Activated CD4-positive, alpha-beta memory T cell treated with anti-CD3 and anti-CD28 coated beads for 36 hours (primary cell): ENCODE data around the gene ZEB2. TPM values are rescaled to one million over a fixed set of nuclear protein-coding genes. Genes with fewer than 3 reads are reported as not detected.

ENCODE experiments used
- CTCF ChIA-PET: fragments of 350-600 bp; sonication (Branson Sonifier 250); formaldehyde crosslinking; loops from one replicate; lab custom pipeline; 2021; ENCODE audit warnings: antibody characterized with exemption, inconsistent platforms; lab: Charles Lee
- POLR2A ChIA-PET: fragments of 350-600 bp; sonication (Branson Sonifier 250); formaldehyde crosslinking; loops from one replicate; lab custom pipeline; 2021; ENCODE audit warnings: antibody characterized with exemption; lab: Charles Lee
- DNase-seq: peaks from one replicate; pipeline ENCODE4 v3.0.0-alpha.2; 2020
- H3K27ac Mint-ChIP-seq: one replicate; pipeline ENCODE4 v1.8.0; 2021; ENCODE audit warnings: mixed read lengths
- H3K27me3 Mint-ChIP-seq: one replicate; pipeline ENCODE4 v1.8.0; 2021; ENCODE audit warnings: mixed read lengths
- H3K36me3 Mint-ChIP-seq: one replicate; pipeline ENCODE4 v1.8.0; 2021; ENCODE audit warnings: mixed read lengths
- H3K4me1 Mint-ChIP-seq: one replicate; pipeline ENCODE4 v1.8.0; 2021; ENCODE audit warnings: low read depth, mixed read lengths
- H3K4me3 Mint-ChIP-seq: one replicate; pipeline ENCODE4 v1.8.0; 2021; ENCODE audit warnings: mild to moderate bottlenecking, mixed read lengths
- H3K9me3 Mint-ChIP-seq: one replicate; pipeline ENCODE4 v1.8.0; 2021; ENCODE audit warnings: mixed read lengths
- intact Hi-C: fragments of 100-400 bp; cut with micrococcal nuclease; formaldehyde crosslinking; loops from one replicate; pipeline ENCODE4 v1.15.1; 2023
- total RNA-seq, 2 experiments: library from RNA; stranded (reverse); gene quantifications; one replicate each; pipeline ENCODE4 v1.2.3, GENCODE V29; 2021

The ZEB2 gene
- total RNA-seq, 2 experiments from 2014 or later: 16.8 to 17.1 TPM

DNA sequence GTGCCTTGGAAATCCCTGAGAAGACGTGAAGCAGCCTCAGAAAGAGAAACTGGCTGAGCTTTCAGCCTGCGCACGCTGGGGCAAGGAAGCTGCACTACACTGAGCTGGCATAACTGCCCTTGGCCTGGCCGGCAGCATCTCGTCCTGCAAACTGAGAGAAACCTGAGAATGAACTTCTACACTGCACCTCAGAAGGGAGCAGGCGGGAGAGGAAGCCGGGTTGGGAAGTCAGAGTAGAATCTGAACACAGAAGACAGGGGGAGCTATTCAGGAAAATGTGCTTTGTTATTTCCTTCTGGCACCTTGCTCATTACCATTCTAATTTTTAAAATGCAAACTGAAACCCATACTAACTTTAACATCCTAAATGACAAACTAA is 70.9 kb downstream of the ZEB2 start:
- H3K27me3 Mint-ChIP-seq: peaks cover 9% of the 10 kb centered on the region

DNA sequence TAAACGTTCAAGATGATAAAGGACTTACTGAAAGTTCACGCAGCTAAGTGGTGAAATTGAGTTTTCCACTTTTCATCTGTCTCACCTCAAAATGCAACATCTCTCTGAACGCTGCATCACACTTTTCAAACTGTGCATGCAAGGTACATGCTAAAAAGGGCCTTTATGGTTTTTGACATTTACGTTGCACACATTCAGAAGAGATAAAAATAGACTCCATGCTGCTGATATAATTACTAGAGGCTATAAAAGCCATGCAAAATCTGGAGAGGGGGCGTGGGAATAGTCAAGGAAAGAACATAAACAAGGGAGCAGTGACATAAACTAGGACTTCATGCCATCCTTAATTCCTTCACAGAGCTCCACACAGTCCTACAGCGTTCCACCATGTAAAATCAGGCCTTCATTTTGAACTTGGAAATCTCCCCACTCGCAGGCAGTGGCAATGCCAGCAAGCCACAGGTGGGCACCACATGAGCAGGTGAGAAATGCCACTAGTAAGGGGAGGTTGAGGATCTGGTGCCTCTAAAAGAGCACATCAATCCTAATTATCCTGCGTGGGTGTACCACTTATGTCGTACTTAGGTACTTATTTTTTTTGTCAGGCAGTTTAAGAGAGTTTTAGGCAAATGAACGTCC is 71.4 kb downstream of the ZEB2 start:
- ChIA-PET POLR2A (no interaction called here), CTCF (interaction anchor here (0.7 kb wide), 1 partner anchor 19 kb away, joined by 3 read pairs; no protein-coding TSS in a partner anchor)
- Mint-ChIP-seq H3K4me1 (peaks cover 16% of the 10 kb centered on the region), H3K27ac (no peak overlapping the region), H3K27me3 (peaks cover 8% of the 10 kb centered on the region), H3K9me3 (no peaks in the 10 kb centered on the region), H3K4me3 (no peak overlapping the region), H3K36me3 (peaks cover 3% of the 10 kb centered on the region)
- DNase-seq: no peak
- intact Hi-C loops: no loop called here

More for the DNA sequence above, 70.9 kb downstream of the ZEB2 start:
- no peak for DNase-seq
- no peaks in the 10 kb centered on the region for H3K9me3 Mint-ChIP-seq
- H3K36me3 Mint-ChIP-seq: peaks cover 3% of the 10 kb centered on the region
- POLR2A ChIA-PET: no interaction called here
- no peak overlapping the region for H3K4me3 Mint-ChIP-seq
- CTCF ChIA-PET: interaction anchor here (0.7 kb wide), 1 partner anchor 20 kb away, joined by 3 read pairs; no protein-coding TSS in a partner anchor
- no peak overlapping the region for H3K27ac Mint-ChIP-seq
- H3K4me1 Mint-ChIP-seq: peaks cover 18% of the 10 kb centered on the region
- intact Hi-C loops: no loop called here

DNA sequence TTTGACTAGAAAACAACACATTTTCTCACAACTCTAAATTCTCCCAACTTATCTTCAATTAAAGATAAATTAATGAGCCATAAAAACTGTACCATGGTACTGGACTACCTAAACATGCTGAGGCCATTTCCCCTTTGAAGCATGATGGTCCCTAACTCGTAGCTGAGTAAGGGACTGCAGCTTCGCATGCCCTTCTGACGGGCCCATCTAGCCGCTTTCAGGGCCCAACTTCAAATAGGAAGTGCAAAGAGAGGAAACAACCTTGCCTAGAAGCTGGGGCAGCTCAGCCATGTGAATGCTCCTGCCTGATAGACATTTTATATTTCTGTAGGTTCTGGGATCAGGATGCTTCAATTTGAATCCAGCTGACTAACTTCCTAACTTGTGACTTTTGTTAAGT is 72.4 kb downstream of the ZEB2 start:
- no peak for DNase-seq
- Mint-ChIP-seq H3K9me3 (no peaks in the 10 kb centered on the region), H3K4me1 (peaks cover 13% of the 10 kb centered on the region), H3K27ac (no peak overlapping the region), H3K36me3 (peaks cover 3% of the 10 kb centered on the region), H3K4me3 (no peak overlapping the region), H3K27me3 (peaks cover 3% of the 10 kb centered on the region)
- CTCF ChIA-PET: no interaction called here
- POLR2A ChIA-PET: no interaction called here
- intact Hi-C loops: no loop called here

DNA sequence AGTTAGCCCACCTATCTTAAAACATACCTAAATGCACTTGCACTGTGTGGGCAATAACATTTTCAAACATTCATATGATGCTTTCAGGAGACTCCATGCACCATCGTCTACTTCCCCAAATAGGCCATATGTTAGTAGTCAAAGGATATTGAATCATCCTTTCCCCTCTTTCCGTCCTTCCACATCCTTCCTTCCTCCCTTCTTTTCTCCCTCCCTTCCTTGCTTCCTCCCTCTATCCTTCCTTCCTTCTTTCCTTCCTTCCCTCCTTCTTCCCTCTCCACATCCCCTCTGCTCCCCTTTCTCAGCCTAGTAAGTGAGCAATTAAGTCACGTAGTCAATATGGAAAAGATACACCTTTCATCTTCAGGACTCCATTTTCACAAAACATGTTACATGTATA is 73.8 kb downstream of the ZEB2 start:
- ChIA-PET POLR2A (no interaction called here), CTCF (no interaction called here)
- Mint-ChIP-seq H3K9me3 (no peaks in the 10 kb centered on the region), H3K36me3 (peaks cover 3% of the 10 kb centered on the region), H3K4me3 (no peak overlapping the region), H3K27me3 (no peaks in the 10 kb centered on the region), H3K4me1 (peaks cover 5% of the 10 kb centered on the region), H3K27ac (no peak overlapping the region)
- intact Hi-C loops: no loop called here
- no peak for DNase-seq

- peaks cover 5% of the 10 kb centered on the region for H3K4me1 Mint-ChIP-seq
- DNase-seq: no peak
- intact Hi-C loops: no loop called here
- H3K9me3 Mint-ChIP-seq: no peaks in the 10 kb centered on the region
- ChIA-PET POLR2A (no interaction called here), CTCF (interaction anchor here (0.5 kb wide), 1 partner anchor 663 kb away, joined by 3 read pairs; no protein-coding TSS in a partner anchor)
- H3K4me3 Mint-ChIP-seq: no peak overlapping the region
- no peaks in the 10 kb centered on the region for H3K27me3 Mint-ChIP-seq
- H3K27ac Mint-ChIP-seq: no peak overlapping the region
- peaks cover 3% of the 10 kb centered on the region for H3K36me3 Mint-ChIP-seq
Measured at GRCh38 chr2:144445196-144445595, 74.7 kb downstream of the ZEB2 start.

GRCh38 chr2:144443837-144444817 is 75.8 kb downstream of the ZEB2 start:
- POLR2A ChIA-PET: no interaction called here

DNA sequence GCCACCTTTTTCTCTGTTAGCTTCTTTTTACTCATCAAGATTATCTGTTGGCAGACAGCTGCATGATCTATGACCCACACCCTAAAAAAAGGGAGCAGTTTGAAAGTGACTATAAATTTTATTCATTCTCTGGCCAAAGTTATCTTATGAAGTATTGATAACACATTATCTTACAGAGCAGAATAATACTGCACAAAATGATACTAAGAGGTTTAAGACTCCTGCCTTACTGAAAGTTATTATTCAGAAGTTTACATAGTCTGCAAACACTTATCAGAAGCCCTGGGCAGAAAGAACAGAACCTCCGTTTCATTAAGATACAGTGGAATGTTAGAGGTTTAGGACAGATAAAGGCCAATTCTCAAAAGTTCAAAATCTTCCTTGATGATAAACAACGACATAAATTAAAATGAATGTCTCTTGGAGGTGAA is 78.2 kb downstream of the ZEB2 start:
- no peak for DNase-seq
- Mint-ChIP-seq H3K9me3 (no peaks in the 10 kb centered on the region), H3K4me3 (no peak overlapping the region), H3K36me3 (no peaks in the 10 kb centered on the region), H3K27ac (no peak overlapping the region), H3K27me3 (no peaks in the 10 kb centered on the region), H3K4me1 (no peaks in the 10 kb centered on the region)
- ChIA-PET CTCF (no interaction called here), POLR2A (no interaction called here)
- intact Hi-C loops: no loop called here

More at GRCh38 chr2:144443837-144444817, 75.8 kb downstream of the ZEB2 start:
- Mint-ChIP-seq H3K4me1 (peaks cover under 1% of the 10 kb centered on the region), H3K9me3 (no peaks in the 10 kb centered on the region), H3K27ac (no peak overlapping the region), H3K36me3 (peaks cover 3% of the 10 kb centered on the region), H3K4me3 (no peak overlapping the region), H3K27me3 (no peaks in the 10 kb centered on the region)
- no peak for DNase-seq
- intact Hi-C loops: no loop called here
- CTCF ChIA-PET: no interaction called here

GRCh38 chr2:144439993-144440392 is 79.9 kb downstream of the ZEB2 start:
- Mint-ChIP-seq H3K27me3 (no peaks in the 10 kb centered on the region), H3K36me3 (peaks cover 2% of the 10 kb centered on the region), H3K27ac (no peak overlapping the region), H3K4me1 (no peaks in the 10 kb centered on the region), H3K4me3 (no peak overlapping the region), H3K9me3 (no peaks in the 10 kb centered on the region)
- DNase-seq: no peak
- ChIA-PET POLR2A (no interaction called here), CTCF (no interaction called here)
- intact Hi-C loops: no loop called here

GRCh38 chr2:144438801-144439631 is 80.9 kb downstream of the ZEB2 start:
- H3K9me3 Mint-ChIP-seq: no peaks in the 10 kb centered on the region
- POLR2A ChIA-PET: no interaction called here
- H3K27ac Mint-ChIP-seq: no peak overlapping the region
- CTCF ChIA-PET: no interaction called here
- H3K4me3 Mint-ChIP-seq: no peak overlapping the region
- no peaks in the 10 kb centered on the region for H3K4me1 Mint-ChIP-seq
- DNase-seq: no peak
- intact Hi-C loops: no loop called here
- no peaks in the 10 kb centered on the region for H3K27me3 Mint-ChIP-seq
- peaks cover 2% of the 10 kb centered on the region for H3K36me3 Mint-ChIP-seq

DNA sequence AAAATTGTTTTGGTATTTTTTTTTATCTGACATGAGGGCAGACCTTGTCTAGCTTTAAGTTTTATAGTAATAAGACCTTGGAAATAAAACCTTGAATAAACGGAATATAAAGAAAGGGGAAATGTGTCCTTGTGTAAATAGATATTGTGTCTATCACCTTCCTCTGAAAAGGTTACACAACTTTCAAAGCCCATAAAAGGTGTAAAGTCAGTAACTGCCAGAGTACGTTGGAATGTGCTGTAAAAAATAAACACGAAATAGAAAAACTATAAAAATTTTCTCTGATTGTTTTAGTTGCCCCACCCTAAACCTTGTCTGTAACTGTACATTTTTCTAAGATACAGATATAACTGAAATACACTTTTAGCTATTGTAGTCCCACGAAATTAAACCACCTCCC is 82.3 kb downstream of the ZEB2 start:
- Mint-ChIP-seq H3K4me3 (no peak overlapping the region), H3K27ac (no peak overlapping the region), H3K27me3 (no peaks in the 10 kb centered on the region), H3K4me1 (no peaks in the 10 kb centered on the region), H3K9me3 (no peaks in the 10 kb centered on the region), H3K36me3 (peaks cover 2% of the 10 kb centered on the region)
- intact Hi-C loops: no loop called here
- ChIA-PET CTCF (interaction anchor here (0.6 kb wide), 1 partner anchor 93 kb away, joined by 3 read pairs; no protein-coding TSS in a partner anchor), POLR2A (no interaction called here)
- DNase-seq: no peak

DNA sequence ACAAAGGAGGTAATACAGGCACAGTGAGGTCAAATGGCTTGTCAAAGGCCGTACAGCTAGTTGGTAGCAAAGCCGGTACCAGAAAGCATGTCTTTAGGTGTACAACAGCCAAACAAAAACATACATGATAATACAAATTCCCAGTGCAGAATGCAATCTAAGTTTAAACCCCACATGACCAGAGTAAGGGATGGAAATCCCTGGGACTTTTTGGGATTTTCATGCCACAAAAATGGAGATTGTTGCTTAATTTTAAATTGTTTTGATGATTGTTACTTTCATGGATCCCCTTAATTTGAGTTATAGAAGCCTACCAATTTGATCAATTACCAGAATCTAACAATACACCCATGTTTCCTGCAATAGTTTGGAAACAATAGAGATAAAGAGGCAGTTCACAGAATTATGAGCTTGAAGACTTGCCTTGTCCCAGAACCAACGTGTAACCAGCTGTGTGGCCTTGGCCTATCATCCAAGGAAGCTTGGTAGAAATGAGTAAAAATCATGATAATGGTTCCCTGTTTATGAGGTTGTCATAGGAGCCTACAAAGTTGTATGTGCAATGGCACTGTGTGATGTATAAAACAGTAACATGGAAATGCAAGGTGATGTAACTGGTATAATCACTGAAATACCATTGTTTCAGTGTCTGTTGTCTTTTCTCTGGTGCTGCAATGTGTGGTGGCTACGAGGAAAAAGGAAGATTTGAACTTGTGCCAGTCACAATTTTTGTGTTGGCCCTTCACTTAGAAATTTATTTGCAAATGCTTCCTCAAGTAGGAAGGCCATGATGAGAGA is 85.3 kb downstream of the ZEB2 start:
- Mint-ChIP-seq H3K36me3 (peaks cover 2% of the 10 kb centered on the region), H3K27me3 (no peaks in the 10 kb centered on the region), H3K4me1 (no peaks in the 10 kb centered on the region), H3K27ac (no peak overlapping the region), H3K4me3 (no peak overlapping the region), H3K9me3 (no peaks in the 10 kb centered on the region)
- CTCF ChIA-PET: interaction anchor here (1.0 kb wide), 1 partner anchor 15 kb away, joined by 3 read pairs; no protein-coding TSS in a partner anchor
- POLR2A ChIA-PET: no interaction called here
- no peak for DNase-seq
- intact Hi-C loops: no loop called here
